CD8-positive, alpha-beta memory T cell (primary cell): ENCODE results near the gene NRDE2. TPM values are rescaled to one million over a fixed set of nuclear protein-coding genes. Genes with fewer than 3 reads are reported as not detected.

Experiments used
- CTCF ChIA-PET: fragments of 350-600 bp; sonication (Branson Sonifier 250); formaldehyde crosslinking; loops from one replicate; lab custom pipeline; 2021; ENCODE audit warnings: antibody characterized with exemption; lab: Charles Lee
- POLR2A ChIA-PET: fragments of 350-600 bp; sonication (Branson Sonifier 250); formaldehyde crosslinking; loops from one replicate; lab custom pipeline; 2021; ENCODE audit warnings: antibody characterized with exemption; lab: Charles Lee
- DNase-seq, 5 donors: peaks; one replicate each; pipeline versions ENCODE4 v3.0.0 to v3.0.0-alpha.2; 2020 to 2022; ENCODE audit warnings: mixed read lengths in 1 of 5
- H3K27ac ChIP-seq: one replicate; pipeline ENCODE4 v1.7.0; 2013; ENCODE audit warnings: low read depth, mild to moderate bottlenecking, low read length, moderate library complexity
- H3K27me3 ChIP-seq: 2 replicates; pipeline ENCODE4 v1.7.0; 2013; ENCODE audit warnings: low read length, mild to moderate bottlenecking; ENCODE audit not compliant: insufficient read depth, poor library complexity, severe bottlenecking
- H3K36me3 ChIP-seq: 2 replicates; pipeline ENCODE4 v1.7.0; 2013; ENCODE audit warnings: mild to moderate bottlenecking, low read length, moderate library complexity; ENCODE audit not compliant: insufficient read depth
- H3K4me1 ChIP-seq: 2 replicates; pipeline ENCODE4 v1.7.0; 2013; ENCODE audit warnings: mild to moderate bottlenecking, low read length, moderate library complexity; ENCODE audit not compliant: insufficient read depth
- H3K4me3 ChIP-seq: 2 replicates; pipeline ENCODE4 v1.7.0; 2013; ENCODE audit warnings: mild to moderate bottlenecking, low read length
- H3K9me3 ChIP-seq: 2 replicates; pipeline ENCODE4 v1.7.0; 2013; ENCODE audit warnings: mild to moderate bottlenecking, low read length
- H3K27ac Mint-ChIP-seq, 8 donors: one replicate each; pipeline ENCODE4 v1.8.0; 2020 to 2021; ENCODE audit warnings: mixed read lengths in 8 of 8, mild to moderate bottlenecking in 6 of 8, inconsistent platforms in 3 of 8, moderate library complexity in 3 of 8
- H3K27me3 Mint-ChIP-seq, 2 donors: one replicate each; pipeline ENCODE4 v1.8.0; 2020 to 2021; ENCODE audit warnings: mixed read lengths in 2 of 2, mild to moderate bottlenecking in 1 of 2, moderate library complexity in 1 of 2
- H3K36me3 Mint-ChIP-seq, 3 donors: one replicate each; pipeline ENCODE4 v1.8.0; 2020 to 2021; ENCODE audit warnings: mixed read lengths in 3 of 3, inconsistent platforms in 1 of 3, mild to moderate bottlenecking in 1 of 3
- H3K4me1 Mint-ChIP-seq, 3 donors: one replicate each; pipeline ENCODE4 v1.8.0; 2020 to 2021; ENCODE audit warnings: mixed read lengths in 3 of 3, inconsistent platforms in 1 of 3, mild to moderate bottlenecking in 1 of 3
- H3K4me3 Mint-ChIP-seq, 7 donors: one replicate each; pipeline ENCODE4 v1.8.0; 2020 to 2021; ENCODE audit warnings: mixed read lengths in 7 of 7, mild to moderate bottlenecking in 6 of 7, moderate library complexity in 4 of 7, inconsistent platforms in 2 of 7
- H3K9me3 Mint-ChIP-seq, 5 donors: one replicate each; pipeline ENCODE4 v1.8.0; 2020 to 2022; ENCODE audit warnings: mixed read lengths in 5 of 5, mild to moderate bottlenecking in 3 of 5, moderate library complexity in 2 of 5, inconsistent platforms in 1 of 5
- polyA plus RNA-seq: library from polyadenylated mRNA; unstranded; fragments of 300-500 nt; fragmentation: Illumina TruSeq; gene quantifications from one replicate; pipeline ENCODE4 v1.2.3, GENCODE V29; 2021
- total RNA-seq, 2 experiments: library from RNA; stranded (reverse); gene quantifications; one replicate each; pipeline ENCODE4 v1.2.3, GENCODE V29; 2021

NRDE2 gene
- total and polyA plus RNA-seq, 3 experiments from 2014 or later = 10.7 to 28.7 (median 25.8) TPM

GRCh38 chr14:90368946-90369721 lies 37.4 kb upstream of the NRDE2 start:
- CTCF ChIA-PET = interaction anchor here (0.7 to 2.6 kb wide), 9 partner anchors 17 to 389 kb away, joined by 3 to 20 read pairs (median 4); no protein-coding TSS in a partner anchor

GRCh38 chr14:90362558-90362896 lies 30.8 kb upstream of the NRDE2 start:
- Histone ChIP-seq H3K27ac (no peak overlapping the region), H3K9me3 (no peaks in the 10 kb centered on the region), H3K36me3 (no peaks in the 10 kb centered on the region), H3K4me1 (no peaks in the 10 kb centered on the region), H3K4me3 (no peak overlapping the region), H3K27me3 (no peaks in the 10 kb centered on the region)
- Mint-ChIP-seq H3K4me1 (no peaks in the 10 kb centered on the region), H3K27me3 (peaks cover 12 to 32% of the 10 kb centered on the region in 2 donors), H3K36me3 (no peaks in the 10 kb centered on the region), H3K9me3 (no peaks in the 10 kb centered on the region), H3K27ac (no peak overlapping the region), H3K4me3 (no peak overlapping the region)
- no peak for DNase-seq
- ChIA-PET POLR2A (no interaction called here), CTCF (interaction anchor here (1.3 kb wide), 1 partner anchor 335 kb away, joined by 5 read pairs; no protein-coding TSS in a partner anchor)

More at GRCh38 chr14:90368946-90369721, 37.4 kb upstream of the NRDE2 start:
- Histone ChIP-seq H3K9me3 (no peaks in the 10 kb centered on the region), H3K4me3 (no peak overlapping the region), H3K36me3 (no peaks in the 10 kb centered on the region), H3K27me3 (no peaks in the 10 kb centered on the region), H3K4me1 (no peaks in the 10 kb centered on the region), H3K27ac (no peak overlapping the region)
- Mint-ChIP-seq H3K27me3 (peaks cover 0 to 3% of the 10 kb centered on the region in 2 donors), H3K9me3 (no peaks in the 10 kb centered on the region), H3K36me3 (no peaks in the 10 kb centered on the region), H3K4me3 (no peak overlapping the region), H3K27ac (no peak overlapping the region), H3K4me1 (peaks cover 0 to 5% (median 5%) of the 10 kb centered on the region in 3 donors)
- DNase-seq = peak in 2 of 5 donors; percentile 38 to 44
- POLR2A ChIA-PET = interaction anchor here (0.7 to 1.8 kb wide), 4 partner anchors 13 to 150 kb away, joined by 3 to 8 read pairs (median 4); partner anchors contain the start of gene CALM1

GRCh38 chr14:90361865-90362557 lies 30.3 kb upstream of the NRDE2 start:
- H3K36me3 Mint-ChIP-seq = no peaks in the 10 kb centered on the region
- H3K4me3 Mint-ChIP-seq = no peak overlapping the region
- peaks cover 12 to 35% of the 10 kb centered on the region in 2 donors for H3K27me3 Mint-ChIP-seq
- H3K9me3 Mint-ChIP-seq = no peaks in the 10 kb centered on the region
- H3K4me1 ChIP-seq = no peaks in the 10 kb centered on the region
- no peaks in the 10 kb centered on the region for H3K9me3 ChIP-seq
- H3K27ac ChIP-seq = no peak overlapping the region
- no peaks in the 10 kb centered on the region for H3K4me1 Mint-ChIP-seq
- ChIA-PET CTCF (no interaction called here), POLR2A (no interaction called here)
- H3K4me3 ChIP-seq = no peak overlapping the region
- no peak for DNase-seq
- H3K36me3 ChIP-seq = no peaks in the 10 kb centered on the region
- no peak overlapping the region for H3K27ac Mint-ChIP-seq
- H3K27me3 ChIP-seq = no peaks in the 10 kb centered on the region

- no peaks in the 10 kb centered on the region for H3K36me3 ChIP-seq
- H3K9me3 ChIP-seq = no peaks in the 10 kb centered on the region
- H3K9me3 Mint-ChIP-seq = no peaks in the 10 kb centered on the region
- no peaks in the 10 kb centered on the region for H3K4me1 ChIP-seq
- H3K4me3 ChIP-seq = no peak overlapping the region
- no peaks in the 10 kb centered on the region for H3K36me3 Mint-ChIP-seq
- no peak overlapping the region for H3K27ac ChIP-seq
- H3K4me3 Mint-ChIP-seq = no peak overlapping the region
- H3K27ac Mint-ChIP-seq = no peak overlapping the region
- peaks cover 12 to 51% of the 10 kb centered on the region in 2 donors for H3K27me3 Mint-ChIP-seq
- no peaks in the 10 kb centered on the region for H3K4me1 Mint-ChIP-seq
- POLR2A ChIA-PET = no interaction called here
- no peak for DNase-seq
- CTCF ChIA-PET = interaction anchor here (1.2 kb wide), 1 partner anchor 9 kb away, joined by 3 read pairs; no protein-coding TSS in a partner anchor
- no peaks in the 10 kb centered on the region for H3K27me3 ChIP-seq
These were observed 26.6 kb upstream of the NRDE2 start for GRCh38 chr14:90358359-90358758.

- peaks cover 10 to 40% of the 10 kb centered on the region in 2 donors for H3K27me3 Mint-ChIP-seq
- ChIA-PET CTCF (no interaction called here), POLR2A (no interaction called here)
- Histone ChIP-seq H3K4me1 (no peaks in the 10 kb centered on the region), H3K36me3 (no peaks in the 10 kb centered on the region), H3K4me3 (no peak overlapping the region), H3K9me3 (no peaks in the 10 kb centered on the region), H3K27me3 (no peaks in the 10 kb centered on the region), H3K27ac (no peak overlapping the region)
- H3K4me3 Mint-ChIP-seq = no peak overlapping the region
- no peaks in the 10 kb centered on the region for H3K4me1 Mint-ChIP-seq
- H3K36me3 Mint-ChIP-seq = no peaks in the 10 kb centered on the region
- no peaks in the 10 kb centered on the region for H3K9me3 Mint-ChIP-seq
- no peak for DNase-seq
- peak overlapping the region in 1 of 8 donors; percentile 19 for H3K27ac Mint-ChIP-seq
These were observed 25.2 kb upstream of the NRDE2 start for GRCh38 chr14:90356925-90357324.

GRCh38 chr14:90355540-90356518 lies 24.1 kb upstream of the NRDE2 start:
- H3K27ac ChIP-seq = no peak overlapping the region
- H3K36me3 ChIP-seq = no peaks in the 10 kb centered on the region
- ChIA-PET CTCF (no interaction called here), POLR2A (interaction anchor here (0.5 kb wide), 1 partner anchor 352 kb away, joined by 3 read pairs; no protein-coding TSS in a partner anchor)
- Mint-ChIP-seq H3K27me3 (peaks cover 12 to 36% of the 10 kb centered on the region in 2 donors), H3K36me3 (no peaks in the 10 kb centered on the region), H3K27ac (no peak overlapping the region), H3K9me3 (no peaks in the 10 kb centered on the region), H3K4me3 (no peak overlapping the region), H3K4me1 (no peaks in the 10 kb centered on the region)
- H3K27me3 ChIP-seq = no peaks in the 10 kb centered on the region
- no peak for DNase-seq
- H3K4me3 ChIP-seq = no peak overlapping the region
- no peaks in the 10 kb centered on the region for H3K4me1 ChIP-seq
- H3K9me3 ChIP-seq = no peaks in the 10 kb centered on the region

- no peaks in the 10 kb centered on the region for H3K27me3 ChIP-seq
- no peaks in the 10 kb centered on the region for H3K9me3 ChIP-seq
- DNase-seq = no peak
- peaks cover 11 to 32% of the 10 kb centered on the region in 2 donors for H3K27me3 Mint-ChIP-seq
- H3K27ac ChIP-seq = no peak overlapping the region
- no peaks in the 10 kb centered on the region for H3K36me3 Mint-ChIP-seq
- ChIA-PET POLR2A (no interaction called here), CTCF (no interaction called here)
- H3K36me3 ChIP-seq = no peaks in the 10 kb centered on the region
- H3K4me3 Mint-ChIP-seq = no peak overlapping the region
- H3K4me3 ChIP-seq = no peak overlapping the region
- H3K4me1 ChIP-seq = no peaks in the 10 kb centered on the region
- H3K9me3 Mint-ChIP-seq = no peaks in the 10 kb centered on the region
- H3K4me1 Mint-ChIP-seq = no peaks in the 10 kb centered on the region
- H3K27ac Mint-ChIP-seq = no peak overlapping the region
These were observed 23.0 kb upstream of the NRDE2 start for GRCh38 chr14:90354551-90355298.
